HG03039 (cell line): Measurements from ENCODE around the gene CHN1.

Source experiments
- ATAC-seq: cut with Tn5 transposase; IDR thresholded peaks from one replicate; pipeline ENCODE4 v1.9.1; 2021; ENCODE audit warnings: mild to moderate bottlenecking, moderate library complexity; ENCODE audit not compliant: unreplicated experiment

Gene CHN1

DNA sequence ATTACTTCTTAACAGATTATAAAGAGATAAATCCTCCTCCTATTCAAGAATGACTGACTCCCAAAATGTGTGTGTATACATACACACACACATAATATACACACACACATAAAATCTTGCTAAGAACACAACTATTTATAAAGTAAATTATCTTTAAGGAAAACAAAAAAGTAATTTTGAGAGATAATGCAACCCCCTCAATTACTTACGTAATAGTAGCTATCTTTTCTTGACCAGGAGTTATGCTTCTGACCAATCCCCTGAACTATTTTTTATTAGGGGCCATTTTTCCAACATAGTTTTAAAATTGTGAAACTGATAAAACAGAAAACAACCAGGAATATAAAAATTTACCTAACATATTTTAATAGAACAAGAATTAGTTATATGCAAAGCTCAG, 127.9 kb downstream of the CHN1 start:
- ATAC-seq = no peak

DNA sequence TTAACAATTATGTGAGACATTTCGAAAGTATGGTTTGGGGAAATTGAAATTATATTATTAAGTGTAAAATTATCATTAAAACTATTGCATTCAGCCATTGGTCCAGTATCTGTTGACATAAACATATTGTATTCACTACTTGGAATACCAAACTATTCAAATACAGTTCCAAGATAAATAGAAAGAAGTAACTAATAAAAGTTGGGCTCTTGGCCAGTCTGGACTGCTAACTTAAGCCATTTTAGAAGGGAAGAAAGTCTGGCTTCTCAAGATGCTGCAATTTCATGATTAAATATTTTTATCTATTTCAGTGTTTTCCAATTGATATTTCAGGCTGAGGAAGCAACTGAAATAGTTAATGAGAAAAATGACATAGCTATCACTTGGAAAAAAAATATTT, 131.1 kb downstream of the CHN1 start:
- ATAC-seq = no peak

DNA sequence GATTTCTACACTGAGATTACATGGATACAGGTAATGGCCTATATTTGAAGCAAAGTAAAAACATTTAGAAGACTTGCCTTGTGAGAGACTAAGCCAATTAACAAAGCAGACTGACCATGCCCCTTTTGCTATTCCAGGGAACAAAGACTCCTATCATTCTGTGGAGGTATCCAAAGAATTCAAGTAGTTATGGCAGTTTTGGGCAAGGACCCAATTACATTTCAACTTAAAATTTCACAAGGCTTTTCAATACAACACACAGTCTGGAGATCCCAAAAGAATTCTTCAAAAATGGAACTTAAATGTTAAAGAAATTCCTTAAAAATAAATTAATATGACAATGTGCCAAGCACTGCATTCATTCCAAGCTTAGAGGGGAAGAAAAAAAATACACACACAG, 131.7 kb downstream of the CHN1 start:
- ATAC-seq = no peak

DNA sequence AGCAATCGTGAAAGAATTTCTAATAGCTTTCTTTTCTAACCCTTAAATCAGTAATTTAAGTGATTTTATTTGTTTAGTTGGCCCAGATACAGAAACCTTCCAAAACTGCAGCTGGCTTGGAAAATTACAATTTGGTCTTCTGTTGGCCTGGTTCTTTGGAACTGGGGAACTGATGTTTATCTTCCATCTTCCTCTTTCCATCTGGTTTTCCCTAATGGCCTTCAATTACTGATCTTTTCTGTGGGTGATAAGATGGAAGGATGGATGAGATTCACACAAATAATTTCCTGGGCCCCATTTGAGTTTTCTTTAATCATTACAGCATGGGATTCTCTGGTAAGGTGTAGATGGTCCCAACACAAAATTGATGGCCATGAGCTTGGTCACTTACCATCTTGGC, 134.4 kb downstream of the CHN1 start:
- ATAC-seq = no peak

DNA sequence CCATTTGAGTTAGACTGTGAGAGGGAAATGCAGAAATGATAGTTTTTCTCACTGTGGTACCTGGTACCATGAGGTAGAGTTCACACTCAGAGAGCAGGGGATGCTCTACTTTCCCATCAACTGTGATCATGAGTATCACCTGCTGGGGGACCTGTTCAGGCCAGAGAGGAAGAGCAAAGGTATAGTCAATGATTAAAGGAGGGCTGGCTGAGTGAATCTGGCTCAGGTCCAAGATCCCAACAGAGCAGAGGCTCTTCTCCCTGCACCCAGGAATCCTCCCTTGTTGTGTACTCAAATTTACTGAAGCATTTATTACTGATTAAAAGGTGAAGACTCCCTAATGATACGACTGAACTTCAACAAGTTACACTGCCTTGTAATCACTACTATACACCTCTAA, 136.3 kb downstream of the CHN1 start:
- ATAC-seq = no peak

DNA sequence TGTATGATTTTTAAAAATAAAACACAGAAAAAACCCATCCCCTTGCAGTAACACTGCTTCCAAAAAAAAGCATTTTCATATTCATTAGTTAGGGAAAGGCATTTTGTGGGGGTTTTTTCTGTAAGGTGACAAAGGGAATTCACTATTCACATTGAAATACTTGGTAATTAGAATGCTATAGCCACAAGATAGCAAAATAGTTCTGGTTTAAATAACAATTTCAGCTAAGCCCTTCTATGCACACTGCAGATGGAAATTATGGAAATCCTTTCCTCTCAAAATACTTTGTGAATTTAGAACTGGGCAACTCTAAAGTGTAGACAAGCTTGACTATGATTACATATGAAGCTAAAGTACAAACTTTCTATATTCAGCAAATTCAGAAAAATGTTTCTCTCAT, 138.8 kb downstream of the CHN1 start:
- ATAC-seq = no peak

DNA sequence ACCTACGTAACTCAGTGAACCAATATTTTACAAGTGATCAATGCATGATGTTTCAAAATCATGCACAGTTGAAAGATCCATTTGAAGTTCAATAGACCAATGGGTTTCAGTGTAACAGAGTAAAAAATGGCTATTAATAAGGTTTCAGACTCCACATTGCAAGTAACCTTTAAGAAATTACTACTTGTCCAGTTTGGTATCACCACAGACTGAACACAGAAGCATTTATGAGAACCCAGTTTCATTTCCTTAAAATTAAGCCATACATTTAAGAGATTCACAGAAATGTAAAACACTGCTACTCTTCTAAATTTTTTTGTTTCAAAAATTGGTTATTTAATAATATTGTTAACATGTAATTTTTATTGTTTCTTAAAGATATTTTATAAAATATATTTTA, 142.0 kb downstream of the CHN1 start:
- ATAC-seq = no peak

DNA sequence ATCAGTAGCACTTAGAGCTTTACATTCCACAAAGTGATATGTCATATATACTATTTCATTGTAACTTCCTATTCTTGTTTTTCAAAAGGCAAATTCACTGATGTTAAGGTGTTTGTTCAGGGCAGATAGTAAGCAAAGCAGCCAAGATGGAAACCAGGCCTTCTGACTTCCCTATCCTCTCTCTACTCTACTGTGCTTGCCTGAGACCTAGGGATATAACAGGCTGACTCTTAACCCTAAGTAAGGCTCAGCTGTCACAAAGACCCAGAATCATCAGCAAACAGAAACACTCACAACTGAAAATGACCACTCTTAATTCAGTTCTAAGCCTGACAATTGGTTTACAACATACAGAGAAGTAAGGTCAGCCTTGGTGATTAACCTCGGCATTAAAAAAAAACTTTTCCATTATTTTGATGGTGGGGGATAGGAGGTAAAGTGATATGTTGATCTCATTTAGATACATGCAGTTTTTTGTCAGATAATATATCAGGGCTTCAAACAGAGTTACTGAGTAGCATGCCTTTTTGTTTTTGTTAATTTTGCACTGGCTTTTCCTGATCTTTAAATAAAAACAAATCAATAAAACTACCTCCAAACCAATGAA, 145.5 kb downstream of the CHN1 start:
- no peak for ATAC-seq

DNA sequence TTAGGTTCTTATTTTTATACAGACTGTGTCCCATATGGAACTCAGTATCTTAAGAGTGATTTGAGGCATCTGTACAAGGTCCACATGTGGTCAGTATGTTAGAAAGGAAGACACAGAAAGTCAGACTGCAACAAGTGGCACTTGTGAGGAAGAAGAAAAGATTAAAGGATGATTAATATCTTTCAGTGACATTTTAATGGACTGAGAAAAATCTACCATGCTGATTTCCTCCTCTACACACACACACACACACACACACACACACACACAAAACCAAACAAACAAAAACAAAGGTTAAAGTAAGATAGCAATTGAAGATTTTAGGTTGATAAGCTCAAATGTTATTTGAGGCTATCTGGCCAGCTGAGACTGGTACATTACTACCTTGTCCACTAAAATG, 146.4 kb downstream of the CHN1 start:
- ATAC-seq = no peak

DNA sequence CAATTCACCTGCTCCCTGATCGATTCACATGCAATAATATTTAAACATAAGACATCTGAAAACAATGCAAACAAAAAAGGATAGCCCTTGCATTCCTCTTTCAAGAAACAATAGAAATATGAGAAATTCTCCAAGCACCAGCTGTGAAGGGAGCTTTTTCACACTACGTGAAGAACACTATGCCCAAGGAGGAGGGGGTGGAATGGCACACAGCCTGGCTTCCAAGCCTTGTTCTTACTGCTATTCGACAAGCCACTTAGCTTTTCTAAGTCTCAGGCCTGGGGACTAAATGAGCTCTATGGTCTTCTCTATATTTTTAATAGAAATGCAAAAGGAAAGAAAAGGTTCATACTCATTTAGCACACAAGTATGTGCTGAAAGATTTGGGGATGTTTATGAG, 148.7 kb downstream of the CHN1 start:
- ATAC-seq = no peak

DNA sequence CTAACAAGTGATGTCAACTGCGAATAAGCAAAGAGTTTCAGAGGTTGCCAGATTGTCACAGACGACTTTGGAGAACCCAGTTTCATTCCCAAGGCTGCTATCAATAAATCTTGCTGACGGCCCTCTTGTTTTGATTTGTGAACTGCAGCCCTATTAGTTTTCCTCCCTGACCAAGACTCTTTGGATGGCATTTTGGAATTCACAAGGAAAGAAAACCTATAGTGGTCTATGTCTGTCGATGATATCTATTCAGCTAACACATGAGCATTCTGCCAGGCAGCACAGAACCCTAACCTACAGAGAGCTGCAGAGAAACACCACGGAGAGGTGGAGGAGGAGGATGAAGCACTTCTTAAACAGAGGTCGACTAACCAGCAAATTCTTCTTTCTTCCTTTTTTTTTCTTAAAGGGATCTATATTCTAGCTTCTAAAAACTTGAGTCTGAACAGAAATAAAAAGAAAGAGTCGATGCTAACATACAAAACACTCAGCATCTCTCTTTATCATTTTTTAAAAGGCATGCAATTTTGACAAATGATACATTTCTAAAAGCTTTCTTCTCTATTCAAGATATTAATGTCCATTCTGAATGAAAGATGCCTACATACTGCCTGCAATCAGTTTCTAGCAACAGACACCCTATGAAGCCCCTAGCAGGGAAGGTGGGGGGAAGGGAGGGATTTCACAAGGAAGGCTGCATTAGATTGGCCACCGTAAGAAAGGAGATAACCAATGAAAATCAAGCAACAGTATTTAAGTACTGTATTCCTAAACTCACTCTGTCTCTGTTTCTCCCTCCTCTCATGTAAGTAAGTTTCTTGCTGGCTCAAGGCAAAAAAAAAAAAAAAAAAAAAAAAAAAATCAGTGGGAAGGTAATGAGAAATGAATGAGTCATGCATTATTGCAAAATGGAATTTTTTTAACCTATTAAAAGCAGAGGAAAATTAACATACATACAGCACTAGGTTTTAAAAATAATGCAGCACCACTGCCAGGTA, 157.9 kb downstream of the CHN1 start:
- no peak for ATAC-seq

DNA sequence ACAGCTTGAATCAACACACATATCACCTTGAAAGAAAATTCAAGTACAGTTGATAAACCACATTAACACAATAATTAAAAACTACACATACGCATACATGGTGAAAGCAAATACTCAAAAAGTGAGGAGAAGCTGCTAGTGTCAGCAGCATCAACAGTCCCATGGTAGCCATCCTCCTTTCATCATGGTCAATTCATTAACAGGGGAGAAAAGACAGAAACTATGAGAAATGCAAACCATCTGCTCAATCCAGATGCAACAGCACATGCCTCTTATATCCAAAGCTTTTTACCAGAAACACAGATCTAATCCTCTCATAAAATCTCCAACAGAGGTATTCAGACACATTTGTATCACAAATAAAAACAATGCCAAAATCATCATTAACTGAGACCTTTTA, 159.0 kb downstream of the CHN1 start:
- no peak for ATAC-seq

DNA sequence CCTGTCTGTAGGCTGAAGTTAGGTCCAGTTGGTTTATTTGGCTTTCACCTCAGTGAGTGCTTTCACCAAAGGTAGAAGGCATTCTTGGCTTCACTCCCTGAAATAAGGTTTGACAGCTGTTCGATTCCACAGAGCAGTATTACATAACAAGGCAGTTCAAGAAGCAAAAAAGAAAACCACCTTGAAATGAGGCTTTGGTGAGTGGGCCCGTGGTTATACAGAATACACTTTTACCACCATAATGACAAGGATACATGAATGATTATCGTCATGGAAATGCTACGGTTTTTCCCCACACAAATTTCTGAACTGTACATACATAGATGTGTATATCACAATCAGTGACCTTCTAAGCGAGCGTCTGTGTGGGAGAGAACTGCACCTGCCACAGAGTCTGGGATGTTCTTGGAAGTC, 160.9 kb downstream of the CHN1 start:
- no peak for ATAC-seq

DNA sequence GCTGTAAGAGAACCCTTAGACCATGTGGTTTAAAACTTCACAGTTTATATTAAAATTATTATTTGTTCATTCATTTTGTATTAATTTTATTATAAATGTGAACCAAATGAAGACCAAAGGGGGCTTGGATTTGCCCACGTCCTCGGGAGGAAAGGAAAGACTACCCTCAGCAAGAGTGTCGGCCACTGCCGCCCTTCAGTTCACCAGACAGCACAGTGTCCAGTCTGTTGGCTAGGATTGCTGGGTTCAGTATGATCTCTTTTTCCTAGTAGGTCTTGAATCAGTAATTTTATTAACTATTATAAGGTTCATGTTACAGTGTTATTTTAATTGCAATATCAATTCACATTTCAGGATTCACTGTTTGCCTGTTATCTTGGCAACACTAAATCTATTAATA, 162.7 kb downstream of the CHN1 start:
- no peak for ATAC-seq

DNA sequence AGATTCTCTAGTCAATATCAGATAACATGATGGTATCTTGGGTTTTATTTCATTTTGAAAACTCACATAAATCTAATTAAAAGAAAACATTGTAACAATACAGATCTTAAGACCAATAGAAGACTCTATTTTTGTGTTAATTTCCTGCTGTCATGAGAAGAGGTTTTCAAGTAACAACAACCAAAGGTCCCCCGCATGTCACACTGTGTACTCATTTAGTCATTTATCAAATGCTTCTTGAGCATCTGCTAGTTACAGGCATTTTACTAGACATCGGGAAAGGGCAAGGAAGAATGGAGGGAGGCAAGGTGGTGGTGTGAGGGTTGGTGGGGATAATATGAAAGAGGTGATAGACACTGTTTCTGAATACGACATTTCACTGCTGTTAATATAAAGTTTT, 163.2 kb downstream of the CHN1 start:
- ATAC-seq = no peak

DNA sequence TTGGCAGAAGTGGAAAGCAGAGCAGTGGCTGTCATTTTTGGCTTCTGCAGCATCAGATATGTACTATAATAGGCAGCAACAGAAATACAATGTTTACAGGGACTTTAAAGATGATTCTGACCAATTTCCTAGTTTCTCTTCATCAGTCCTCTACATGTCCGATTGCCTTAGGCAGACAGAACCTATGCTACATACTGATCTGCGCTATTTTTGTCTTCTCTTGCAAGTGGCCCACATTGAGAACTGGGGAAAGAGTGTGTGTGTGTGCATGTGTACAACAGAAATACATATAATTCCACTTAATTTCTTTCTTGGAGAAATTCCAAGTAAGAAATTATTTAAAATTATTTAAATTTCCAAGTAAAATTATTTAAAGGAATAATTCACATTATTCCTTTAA, 163.8 kb downstream of the CHN1 start:
- no peak for ATAC-seq

DNA sequence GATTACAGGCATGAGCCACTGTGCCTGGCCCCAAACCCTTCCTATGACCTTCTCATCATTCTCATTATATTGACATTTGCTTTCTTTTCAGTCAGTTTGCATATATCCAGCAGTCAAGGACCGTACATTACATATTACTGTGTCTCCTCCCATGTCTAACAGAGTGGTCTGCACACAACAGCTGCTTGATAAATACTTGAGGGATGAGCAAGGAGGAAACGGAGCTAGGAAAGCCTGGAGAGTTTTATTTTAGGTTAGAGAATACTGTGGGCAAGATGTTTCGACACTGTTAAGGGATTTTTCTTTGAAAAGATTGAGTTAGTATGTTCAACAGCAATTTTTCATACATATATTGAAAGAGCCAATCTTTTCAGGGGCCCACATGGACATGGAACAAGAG, 164.7 kb downstream of the CHN1 start:
- ATAC-seq = no peak

DNA sequence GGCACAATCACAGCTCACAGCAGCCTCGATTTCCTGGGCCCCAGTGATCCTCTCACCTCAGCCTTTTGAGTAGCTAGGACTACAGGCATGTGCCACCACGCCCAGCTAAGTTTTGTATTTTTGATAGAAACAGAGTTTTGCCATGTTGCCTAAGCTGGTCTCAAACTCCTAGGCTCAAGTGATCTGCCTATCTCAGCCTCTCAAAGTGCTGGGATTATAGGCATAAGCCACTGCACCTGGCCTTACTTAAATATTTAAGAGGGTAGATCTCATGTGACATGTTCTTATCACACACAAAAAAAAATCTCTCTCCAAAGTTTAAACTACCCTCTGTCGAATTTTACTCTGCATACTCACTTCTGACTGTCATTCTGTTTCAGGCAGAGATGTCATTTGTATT, 165.5 kb downstream of the CHN1 start:
- no peak for ATAC-seq

DNA sequence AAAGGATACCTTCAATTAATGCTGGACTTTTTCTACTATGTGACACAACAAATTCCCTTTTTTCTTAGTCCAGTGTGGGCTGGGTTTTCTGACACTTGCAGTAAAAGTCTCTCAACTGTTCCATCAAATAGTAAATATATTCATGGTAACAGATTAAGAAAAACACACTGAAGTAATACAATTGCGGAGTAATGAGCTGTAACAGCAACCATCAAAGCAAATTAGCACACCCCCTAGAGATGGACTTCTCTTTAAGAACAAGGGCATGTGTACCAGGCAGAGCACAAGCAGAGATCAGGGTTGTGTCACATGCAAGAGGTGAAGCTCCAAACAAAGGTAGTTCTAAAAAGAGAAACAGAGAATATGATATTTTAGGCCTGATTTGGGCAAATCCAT, 168.2 kb downstream of the CHN1 start:
- ATAC-seq = no peak

DNA sequence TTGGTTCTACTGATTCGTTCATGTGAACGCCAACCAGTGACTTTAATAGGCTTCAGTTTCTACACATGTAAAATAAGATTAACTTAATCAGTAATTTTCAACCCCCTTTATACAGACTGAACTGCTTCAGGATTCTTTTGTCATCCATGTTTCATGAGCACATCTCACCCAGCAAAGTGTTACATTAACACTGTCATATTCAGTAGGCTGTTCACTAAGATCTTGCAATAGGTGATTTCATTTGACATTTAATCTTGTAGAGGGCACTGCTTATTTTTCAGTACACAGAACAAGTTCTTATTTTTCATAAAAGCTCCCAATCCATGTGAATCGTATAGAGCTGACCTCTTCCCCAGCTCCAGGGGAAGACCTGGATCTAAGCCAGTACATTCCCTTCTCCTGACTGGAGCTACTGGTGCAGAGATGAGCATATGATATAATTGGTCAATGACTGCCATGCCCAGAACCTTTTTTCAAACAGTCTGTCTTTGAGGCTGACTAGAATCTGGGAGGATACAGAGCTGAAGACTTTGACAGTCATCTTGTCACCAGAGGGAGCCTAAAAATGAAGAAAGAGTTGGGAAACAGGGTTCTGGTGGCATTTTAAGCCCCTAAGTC, 168.7 kb downstream of the CHN1 start:
- no peak for ATAC-seq

DNA sequence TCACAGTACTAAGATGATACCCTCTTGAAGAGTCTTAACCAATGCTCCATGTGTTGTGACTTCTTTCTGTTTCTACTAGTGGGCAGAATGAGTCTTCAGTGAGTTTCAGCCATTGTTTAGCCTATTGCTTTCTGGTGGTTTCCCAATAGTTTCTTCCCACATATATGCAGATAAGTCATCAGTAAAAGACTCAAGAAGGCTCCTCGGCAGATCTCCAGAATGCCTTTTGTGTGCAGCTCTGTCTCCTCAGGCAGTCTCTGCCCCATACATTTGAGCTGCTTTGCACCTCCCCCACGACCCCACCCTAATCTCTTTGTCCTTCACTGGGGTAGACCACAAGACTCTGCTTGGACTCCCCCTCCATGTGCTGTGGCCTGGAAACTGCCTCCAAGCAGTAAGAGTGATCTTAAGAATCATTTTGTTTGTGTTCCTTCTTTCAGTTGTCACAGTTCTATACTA, 169.4 kb downstream of the CHN1 start:
- ATAC-seq = peak; percentile 76

DNA sequence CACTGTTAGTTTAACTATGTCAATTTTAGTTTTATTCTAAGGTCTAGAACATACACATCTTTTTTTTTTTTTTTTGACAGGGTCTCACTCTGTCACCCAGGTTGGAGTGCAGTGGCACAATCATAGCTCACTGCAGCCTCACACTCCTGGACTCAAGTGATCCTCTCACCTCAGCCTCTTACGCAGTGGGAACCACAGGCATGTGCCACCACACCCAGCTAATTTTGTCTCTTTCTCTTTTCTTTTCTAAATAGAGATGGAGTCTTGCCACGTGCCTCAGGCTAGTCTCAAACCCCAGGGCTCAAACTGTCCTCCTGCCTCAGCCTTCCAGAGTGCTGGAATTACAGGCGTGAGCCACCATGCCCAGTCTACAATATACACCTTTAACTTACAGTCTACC, 171.4 kb downstream of the CHN1 start:
- ATAC-seq = no peak
